H7 (cell line): ENCODE data around the gene RNMT. TPM values are rescaled to one million over a fixed set of nuclear protein-coding genes. Genes with fewer than 3 reads are reported as not detected.

Experiments used
- DNase-seq: peaks from one replicate; pipeline ENCODE4 v3.0.0; 2012
- H3K27me3 ChIP-seq: 2 replicates; pipeline ENCODE4 v1.6.0; 2011; ENCODE audit warnings: mild to moderate bottlenecking, low read length; ENCODE audit not compliant: control insufficient read depth, insufficient read depth
- H3K36me3 ChIP-seq: replicated peaks from 2 replicates; pipeline ENCODE4 v1.5.1; 2011; ENCODE audit warnings: low read length; ENCODE audit not compliant: control insufficient read depth, insufficient read depth
- H3K4me3 ChIP-seq: 2 replicates; pipeline ENCODE4 v1.5.1; 2011; ENCODE audit warnings: low read depth, mild to moderate bottlenecking, control low read depth, low read length, moderate library complexity; ENCODE audit not compliant: insufficient read depth
- total RNA-seq: library from RNA; depleted of rRNA; stranded (reverse); fragments of >200 nt; shearing (Covaris generic); gene quantifications from 2 replicates; pipeline ENCODE4 v1.2.3, GENCODE V29; 2014; rRNA removed

The RNMT gene
- total RNA-seq, 1 experiment from 2014 or later, result 24.7 TPM

GRCh38 chr18:13811993-13812392 lies 85.5 kb downstream of the RNMT start:
- Histone ChIP-seq H3K4me3 (no peak overlapping the region), H3K27me3 (no peaks in the 10 kb centered on the region), H3K36me3 (no peaks in the 10 kb centered on the region)
- DNase-seq, result no peak

GRCh38 chr18:13813271-13813849 lies 86.9 kb downstream of the RNMT start:
- H3K4me3 ChIP-seq, result no peak overlapping the region
- DNase-seq, result peak; percentile 77
- H3K27me3 ChIP-seq, result no peaks in the 10 kb centered on the region
- no peaks in the 10 kb centered on the region for H3K36me3 ChIP-seq

Other genes starting within 250 kb of the RNMT start
- gene FAM210A, start 115 bp upstream of the RNMT start, total RNA-seq, result 22.2 and 23.8 TPM in 2 replicates
- 0.37 TPM in 1 of 2 replicates, not detected in the other for gene MC5R, start 97.5 kb downstream of the RNMT start, total RNA-seq
- not detected in 2 replicates for gene MC2R, start 188.9 kb downstream of the RNMT start, total RNA-seq